NCI-H1436 (cell line): ENCODE measurements around the gene FBXW4.
A peak's percentile ranks its signal among the peaks of the same experiment; 100 is the strongest.

Experiments
- DNase-seq: peaks from one replicate; lab custom pipeline; 2025; lab: John Stamatoyannopoulos, UW

FBXW4 gene

DNA sequence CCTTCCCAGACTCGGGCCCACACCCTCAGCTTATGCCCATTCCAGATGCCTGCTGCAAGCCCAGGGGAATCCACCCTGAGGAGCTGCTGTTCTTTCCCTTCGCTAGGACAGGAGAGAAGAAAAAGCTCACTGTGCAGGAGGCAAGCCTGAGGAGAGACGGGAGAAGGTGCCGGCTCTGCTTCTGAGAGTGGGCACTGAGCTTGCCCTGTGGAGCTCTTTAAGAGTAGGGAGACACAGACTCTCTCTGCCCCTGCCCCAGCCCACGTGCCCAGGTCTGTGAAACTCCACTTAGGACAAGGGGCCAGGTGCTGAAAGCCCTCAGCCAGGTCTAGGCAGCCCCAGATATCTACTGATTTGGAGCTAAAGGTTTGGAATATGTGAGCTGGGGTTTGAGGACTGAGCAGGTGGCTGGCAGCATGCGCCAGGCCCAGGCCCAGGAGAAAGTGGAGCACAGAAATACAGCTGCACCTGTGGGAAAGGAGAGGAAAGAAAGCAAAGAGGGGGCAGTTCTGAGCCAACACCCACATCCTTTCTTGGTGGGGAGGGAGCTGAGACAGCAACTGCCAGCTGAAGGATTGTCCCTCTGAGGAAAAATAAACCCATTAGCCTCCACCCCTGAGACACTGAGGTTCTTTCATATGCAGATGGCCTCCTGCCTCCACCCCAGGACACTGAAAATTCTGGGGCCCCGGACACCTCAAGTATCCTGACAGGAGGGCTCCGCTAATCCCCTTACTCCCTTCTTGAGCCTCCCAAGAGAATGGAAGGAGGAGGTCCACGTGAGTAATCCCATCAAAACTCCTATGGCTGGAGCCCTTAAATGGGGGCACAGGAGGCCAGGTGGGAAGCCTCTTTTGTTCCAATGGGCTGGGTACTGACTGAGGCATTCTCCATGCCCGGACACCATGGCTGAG, 114.2 kb downstream of the FBXW4 start:
- DNase-seq = no peak

- no peak for DNase-seq
Measured at GRCh38 chr10:101579516-101579870, 115.5 kb downstream of the FBXW4 start.

- DNase-seq = no peak
Measured at GRCh38 chr10:101578803-101579515, 116.0 kb downstream of the FBXW4 start.

DNA sequence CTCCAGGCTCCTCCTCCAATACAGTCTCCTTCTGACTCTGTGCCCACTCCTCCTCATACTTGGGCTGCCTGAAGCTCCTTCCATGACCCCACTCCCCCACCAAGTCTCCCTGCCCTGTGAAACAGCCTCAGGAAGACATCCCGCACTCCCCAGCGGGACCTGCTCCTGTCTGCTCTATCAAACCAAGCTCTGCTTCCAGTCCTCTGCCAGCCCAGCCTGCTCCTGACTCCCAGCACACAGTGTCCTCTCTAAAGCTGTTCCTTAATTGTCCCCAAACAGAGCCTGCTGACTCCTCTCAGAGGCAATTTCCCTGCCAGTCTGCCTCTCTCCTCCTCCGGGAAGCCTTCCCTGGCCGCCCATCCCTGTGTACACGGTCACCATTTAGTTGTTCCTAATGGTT, 116.8 kb downstream of the FBXW4 start:
- no peak for DNase-seq

DNA sequence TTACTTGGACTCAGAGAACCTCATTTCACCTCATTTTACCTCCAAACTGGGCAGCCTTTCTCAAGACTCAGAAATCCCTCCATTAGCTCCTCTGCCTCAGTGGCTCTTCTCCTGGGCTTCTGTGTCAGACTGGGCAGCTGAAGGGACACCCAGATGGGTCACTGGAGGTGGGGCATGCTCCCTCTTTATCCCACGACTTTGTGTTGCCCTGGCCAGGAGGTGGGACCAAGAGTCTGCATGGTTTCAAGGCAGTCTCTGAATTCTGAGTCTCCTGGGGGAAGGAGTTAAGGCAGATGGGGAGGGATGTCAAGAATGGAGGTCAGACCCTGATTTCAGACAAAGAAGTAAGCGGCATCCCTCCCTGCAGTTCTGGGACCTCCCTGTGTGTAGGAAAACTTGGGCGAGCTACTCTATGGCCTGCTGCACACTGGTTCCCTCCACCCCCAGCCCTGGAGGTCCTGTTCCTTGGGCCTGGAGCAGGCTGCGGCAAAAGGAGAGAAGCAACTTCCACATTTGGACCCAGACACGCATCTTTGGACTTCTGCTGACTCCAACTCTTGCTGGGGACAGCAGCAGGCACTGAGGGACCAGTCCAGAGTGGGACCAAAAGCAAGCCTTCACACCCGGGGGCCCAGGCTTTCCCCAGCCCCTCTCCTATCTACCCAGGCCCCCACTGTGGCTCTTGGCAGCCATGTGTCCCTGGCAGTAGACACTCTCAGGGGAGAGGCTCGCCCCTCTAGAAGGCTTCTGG, 117.7 kb downstream of the FBXW4 start:
- no peak for DNase-seq

- DNase-seq = no peak
Measured at GRCh38 chr10:101576211-101576863, 118.6 kb downstream of the FBXW4 start.

GRCh38 chr10:101575580-101576210, 119.3 kb downstream of the FBXW4 start:
- DNase-seq = no peak

GRCh38 chr10:101575091-101575490, 119.9 kb downstream of the FBXW4 start:
- DNase-seq = no peak

DNA sequence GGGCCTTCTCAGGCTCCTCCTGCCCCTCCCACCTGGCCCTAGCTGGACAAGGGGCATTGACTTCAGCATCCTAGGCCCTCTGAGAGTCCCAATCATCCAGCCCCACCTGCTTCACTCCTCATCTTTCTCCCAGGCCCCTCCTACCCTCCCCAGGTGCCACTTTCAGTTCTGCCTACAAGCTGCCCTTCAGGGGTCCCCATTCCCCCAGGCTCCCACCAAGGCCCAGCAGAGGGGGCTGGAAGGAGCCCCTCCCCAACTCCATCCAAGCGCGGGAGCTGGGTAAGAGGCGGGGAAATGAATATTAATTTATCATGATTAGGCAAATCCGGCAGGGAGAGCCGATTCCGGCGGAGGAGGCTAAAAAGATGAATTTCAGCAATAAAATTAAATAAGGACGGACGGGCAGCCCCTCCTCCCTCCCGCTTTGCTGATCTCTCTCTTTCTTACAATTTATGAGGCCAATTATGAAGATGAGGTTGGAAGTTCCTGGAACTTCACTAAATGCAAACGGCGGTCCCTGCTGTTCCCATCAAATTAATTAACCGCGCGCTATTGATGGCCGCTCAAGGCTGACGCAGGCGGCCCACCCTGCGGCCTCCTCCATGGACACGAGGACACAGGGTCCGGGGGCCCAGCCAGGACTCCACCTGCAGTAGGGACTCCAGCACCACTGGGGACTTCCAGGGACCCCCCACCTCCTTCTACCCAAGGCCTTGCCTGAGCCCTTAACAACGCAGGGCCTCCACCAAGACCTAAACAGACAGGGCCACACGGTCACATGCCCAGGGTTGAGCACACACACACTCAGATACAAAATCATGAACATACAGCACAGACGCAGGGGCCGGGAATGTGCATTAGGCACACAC, 120.9 kb downstream of the FBXW4 start:
- no peak for DNase-seq

DNA sequence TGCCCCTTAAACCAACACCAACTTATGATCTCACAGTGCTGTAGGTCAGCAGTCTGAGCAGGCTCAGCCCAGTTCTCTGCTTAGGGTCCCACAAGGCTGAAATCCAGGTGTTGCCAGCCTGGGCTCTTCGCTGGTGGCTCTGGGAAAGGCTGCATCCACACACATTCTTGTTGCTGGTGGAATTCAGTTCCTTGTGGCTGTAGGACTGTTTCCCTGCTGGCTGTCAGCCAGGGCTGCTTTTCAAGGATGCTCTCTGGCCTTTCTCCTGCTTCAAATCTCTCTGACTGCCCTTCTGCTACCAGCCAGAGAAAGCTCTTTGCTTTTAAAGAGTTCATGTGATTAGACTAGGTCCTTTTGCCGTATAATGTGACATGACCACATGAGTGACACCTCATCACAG, 122.2 kb downstream of the FBXW4 start:
- no peak for DNase-seq

DNA sequence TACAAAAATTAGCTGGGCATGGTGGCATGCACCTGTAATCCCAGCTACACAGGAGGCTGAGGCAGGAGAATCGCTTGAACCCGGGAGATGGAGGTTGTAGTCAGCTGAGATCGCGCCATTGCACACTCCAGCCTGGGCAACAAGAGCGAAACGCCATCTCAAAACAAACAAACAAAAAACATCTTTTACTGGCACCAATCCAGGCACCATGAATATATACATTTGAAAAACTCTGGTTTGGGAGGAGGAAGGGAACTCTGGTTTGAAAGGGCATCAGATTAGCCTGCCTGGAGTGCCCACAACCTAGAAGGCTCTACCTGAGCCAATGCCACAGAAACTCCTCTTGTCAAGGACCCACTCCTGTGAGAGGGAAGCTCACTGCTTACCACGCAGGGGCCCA, 122.8 kb downstream of the FBXW4 start:
- no peak for DNase-seq

- DNase-seq = no peak
Measured at GRCh38 chr10:101571271-101571925, 123.6 kb downstream of the FBXW4 start.

GRCh38 chr10:101570428-101571270, 124.3 kb downstream of the FBXW4 start:
- no peak for DNase-seq

GRCh38 chr10:101569622-101570427, 125.1 kb downstream of the FBXW4 start:
- DNase-seq = peak; percentile 77

DNA sequence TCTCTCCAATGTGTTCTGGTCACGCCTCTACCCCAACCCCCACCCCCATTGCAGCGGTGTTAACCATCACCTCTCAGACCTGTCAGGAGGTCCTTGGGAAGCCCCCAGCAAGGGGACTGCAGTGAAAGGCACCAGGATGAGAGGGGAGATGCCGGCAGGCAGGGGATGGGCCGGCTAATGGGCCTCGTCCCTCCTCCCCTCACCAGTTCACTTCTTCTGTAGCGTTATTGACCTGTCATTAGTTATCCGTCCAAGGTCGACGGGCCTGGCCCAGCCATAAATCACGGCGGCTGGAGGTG, 125.7 kb downstream of the FBXW4 start:
- DNase-seq = no peak

- no peak for DNase-seq
Measured at GRCh38 chr10:101568054-101568745, 126.8 kb downstream of the FBXW4 start.

- DNase-seq = no peak
Measured at GRCh38 chr10:101567165-101568006, 127.6 kb downstream of the FBXW4 start.
